ENCODE results near the gene PLCB3. TPM values are rescaled to one million over a fixed set of nuclear protein-coding genes. Genes with fewer than 3 reads are reported as not detected.

The PLCB3 gene
- 37.1 TPM for polyA plus RNA-seq (2013, experiment 1 of 2; ENCODE audit: insufficient read length)
- 38.5 TPM for polyA plus RNA-seq (2013, experiment 2 of 2; ENCODE audit: insufficient read length)

DNA sequence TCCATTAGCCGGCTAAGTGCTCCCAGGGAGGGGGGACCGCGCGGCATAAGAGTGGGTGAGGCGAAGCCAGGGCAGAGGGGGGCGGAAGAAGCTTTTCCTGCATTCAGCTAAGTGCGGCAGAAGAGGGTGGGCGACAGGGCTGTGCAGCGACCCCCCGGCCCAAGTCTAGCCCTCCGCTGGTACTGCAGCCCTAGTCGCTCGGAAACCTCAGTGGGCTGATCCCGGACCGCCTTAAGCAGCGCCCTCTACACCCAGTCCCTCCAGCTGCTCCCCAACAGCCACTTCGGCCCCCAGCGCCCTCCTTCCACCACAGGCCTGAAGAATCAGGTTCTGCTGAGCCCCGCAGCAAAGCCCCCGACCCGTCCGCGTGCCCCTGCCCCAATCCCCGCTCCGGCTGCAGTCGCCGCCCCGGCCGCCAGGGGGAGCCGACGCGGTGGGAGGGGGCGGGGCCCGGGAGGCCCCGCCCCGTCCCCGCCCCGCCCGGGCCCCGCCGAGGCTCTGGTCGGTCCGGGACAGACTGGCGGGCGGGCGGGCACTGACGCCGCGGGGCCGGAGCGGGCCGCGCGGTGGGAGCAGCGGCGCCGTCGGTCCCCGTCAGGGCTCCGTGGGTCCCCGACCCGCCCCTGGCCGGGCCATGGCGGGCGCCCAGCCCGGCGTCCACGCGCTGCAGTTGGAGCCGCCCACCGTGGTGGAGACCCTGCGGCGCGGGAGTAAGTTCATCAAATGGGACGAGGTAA is at the start of gene PLCB3:
Gene PLCB3, plus strand, starts transcription at position 515 of the 737 bp plus-strand sequence. Its CDS starts 120 bp downstream, at position 635.
- DNase-seq: peak; percentile 51

DNA sequence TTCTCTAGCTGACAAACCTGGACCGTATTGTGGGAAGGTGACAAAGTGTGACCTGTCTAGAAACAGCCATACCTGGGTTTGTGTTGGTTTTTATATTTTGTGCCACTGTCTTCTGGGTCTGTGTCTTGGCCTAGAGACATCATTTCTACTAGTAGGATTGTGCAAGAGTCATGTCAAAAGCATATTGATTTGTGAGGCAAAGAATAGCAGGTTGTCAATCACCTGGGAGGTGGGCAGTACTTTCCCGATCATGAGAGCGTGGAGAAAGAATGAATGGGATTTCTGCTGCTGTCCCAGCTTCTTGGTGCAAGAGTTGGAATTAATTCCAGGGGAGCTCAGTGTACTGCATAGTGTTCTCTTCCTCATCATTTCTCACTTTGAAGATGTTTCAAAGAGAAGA is 49.8 kb upstream of the PLCB3 start:
- no peak for DNase-seq

DNA sequence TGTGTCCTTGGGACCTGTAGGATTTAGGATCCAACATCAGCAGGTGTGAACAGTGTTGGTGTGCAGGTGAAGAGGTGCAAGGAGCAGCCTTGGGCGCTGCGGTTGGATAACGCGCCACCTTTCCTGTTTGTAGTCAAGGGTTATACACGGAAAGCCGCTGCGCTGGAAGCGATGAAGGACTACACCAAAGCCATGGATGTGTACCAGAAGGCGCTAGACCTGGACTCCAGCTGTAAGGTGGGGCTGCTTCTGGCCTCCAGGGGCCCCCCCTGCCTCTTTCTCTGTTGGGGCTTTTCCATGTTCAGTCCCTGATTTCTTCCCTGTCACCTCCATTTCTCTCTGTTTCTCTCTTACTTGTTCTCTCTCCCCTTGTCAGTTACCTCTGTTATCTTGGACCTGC is 48.3 kb upstream of the PLCB3 start:
- DNase-seq: no peak

DNA sequence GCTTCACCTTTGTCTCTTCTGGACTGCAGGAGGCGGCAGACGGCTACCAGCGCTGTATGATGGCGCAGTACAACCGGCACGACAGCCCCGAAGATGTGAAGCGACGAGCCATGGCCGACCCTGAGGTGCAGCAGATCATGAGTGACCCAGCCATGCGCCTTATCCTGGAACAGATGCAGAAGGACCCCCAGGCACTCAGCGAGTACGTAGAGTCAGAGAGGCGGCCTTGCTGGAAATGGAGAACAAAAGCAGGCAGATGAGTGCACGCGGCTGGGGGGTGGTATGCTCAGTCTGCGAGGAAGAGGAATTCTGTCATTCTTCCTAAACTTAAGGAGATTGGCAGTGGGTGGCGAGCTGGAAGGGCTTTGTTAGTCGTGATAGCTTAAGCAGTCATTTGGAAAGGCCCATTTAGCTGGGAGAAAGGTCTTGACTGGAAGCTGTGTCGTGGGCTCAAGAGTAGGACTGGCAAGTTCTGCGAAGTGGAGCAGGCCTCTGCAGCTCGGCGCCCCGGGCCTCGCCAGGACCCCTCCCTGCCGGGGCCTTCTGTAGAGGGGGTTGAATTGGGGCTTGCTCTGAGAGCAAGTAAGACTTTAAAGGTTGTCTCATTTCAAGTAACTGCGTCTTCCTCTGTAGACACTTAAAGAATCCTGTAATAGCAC is 47.8 kb upstream of the PLCB3 start:
- DNase-seq: no peak

DNA sequence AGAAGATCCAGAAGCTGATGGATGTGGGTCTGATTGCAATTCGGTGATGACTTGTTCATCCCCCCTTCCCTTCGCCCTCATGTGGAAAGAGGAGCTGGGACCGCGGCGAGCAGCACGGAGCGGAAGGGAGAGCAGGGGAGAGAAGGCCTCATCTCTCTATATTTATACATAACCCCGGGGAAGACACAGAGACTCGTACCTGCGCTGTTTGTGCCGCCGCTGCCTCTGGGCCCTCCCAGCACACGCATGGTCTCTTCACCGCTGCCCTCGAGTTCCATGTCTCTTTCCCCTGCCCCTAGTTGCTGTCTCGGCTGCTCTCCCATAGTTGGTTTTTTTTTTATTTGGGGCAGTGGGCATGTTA is 47.3 kb upstream of the PLCB3 start:
- DNase-seq: no peak

DNA sequence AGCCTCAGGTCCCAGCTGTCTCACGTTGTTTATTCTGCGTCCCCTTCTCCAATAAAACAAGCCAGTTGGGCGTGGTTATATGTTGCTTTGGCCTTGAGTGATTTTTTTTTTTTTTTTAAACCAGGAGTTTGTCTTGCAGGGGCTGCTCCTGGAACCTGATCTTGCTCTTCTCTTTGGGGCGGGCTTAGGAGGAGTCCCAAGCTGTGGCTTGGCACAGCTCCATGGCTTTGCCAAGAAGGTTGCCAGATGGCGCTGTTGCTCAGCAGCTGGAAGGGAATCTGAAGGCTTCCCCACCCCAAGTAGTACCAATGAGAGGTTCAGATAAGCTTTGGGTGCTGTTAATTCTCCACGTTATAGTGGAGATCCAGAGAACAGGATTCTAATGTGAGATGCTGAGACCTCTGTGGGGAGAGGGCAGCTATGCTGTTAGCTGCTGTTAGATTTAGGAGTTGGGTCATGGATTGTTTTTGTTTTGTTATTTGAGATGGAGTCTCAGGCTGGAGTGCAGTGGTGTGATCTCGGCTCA is 46.8 kb upstream of the PLCB3 start:
- DNase-seq: peak; percentile 93

DNA sequence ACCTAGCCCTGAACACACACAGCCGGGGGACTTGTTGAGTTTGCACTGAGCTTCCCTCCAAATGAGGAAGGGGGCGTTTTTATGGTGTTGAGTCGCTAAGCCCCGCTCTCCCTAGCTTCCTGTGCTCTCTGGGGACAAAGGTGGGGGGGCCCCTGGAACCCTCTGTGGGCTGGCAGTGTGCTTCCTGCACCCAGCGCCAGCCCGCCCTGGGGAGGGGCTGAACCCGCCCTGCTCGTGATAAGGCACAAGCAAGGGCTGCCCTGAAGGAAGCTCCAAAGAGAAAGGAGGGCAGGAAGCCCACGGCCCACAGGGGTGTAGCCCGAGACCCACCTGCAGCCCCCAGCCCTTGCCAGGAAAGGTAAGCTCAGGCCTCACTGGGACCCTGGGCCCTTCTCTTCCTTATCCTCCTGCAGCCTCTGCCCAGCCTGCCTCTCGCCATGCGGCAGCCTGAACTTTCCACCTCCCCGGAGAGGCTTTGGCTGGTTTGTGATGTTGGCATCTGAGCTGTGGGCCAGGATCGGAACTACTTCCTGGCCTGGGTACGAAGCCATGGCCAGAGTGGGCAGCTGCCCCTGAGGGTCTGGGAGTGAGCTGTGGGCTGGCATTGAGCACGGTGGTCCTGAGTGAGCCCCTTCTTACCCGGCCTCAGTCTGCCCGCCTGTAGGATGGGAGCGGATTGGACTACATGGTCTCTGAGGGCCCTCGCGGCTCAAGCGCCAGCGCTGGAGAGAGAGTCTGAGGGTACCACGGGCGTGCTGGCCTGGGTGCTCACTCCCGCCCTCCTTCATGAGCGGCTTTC is 44.7 kb upstream of the PLCB3 start, which contains the start of gene FERMT3:
Gene FERMT3, plus strand, starts transcription at position 265 of the 799 bp plus-strand sequence. CDS start 644 bp downstream, outside the sequence.
- no peak for DNase-seq

DNA sequence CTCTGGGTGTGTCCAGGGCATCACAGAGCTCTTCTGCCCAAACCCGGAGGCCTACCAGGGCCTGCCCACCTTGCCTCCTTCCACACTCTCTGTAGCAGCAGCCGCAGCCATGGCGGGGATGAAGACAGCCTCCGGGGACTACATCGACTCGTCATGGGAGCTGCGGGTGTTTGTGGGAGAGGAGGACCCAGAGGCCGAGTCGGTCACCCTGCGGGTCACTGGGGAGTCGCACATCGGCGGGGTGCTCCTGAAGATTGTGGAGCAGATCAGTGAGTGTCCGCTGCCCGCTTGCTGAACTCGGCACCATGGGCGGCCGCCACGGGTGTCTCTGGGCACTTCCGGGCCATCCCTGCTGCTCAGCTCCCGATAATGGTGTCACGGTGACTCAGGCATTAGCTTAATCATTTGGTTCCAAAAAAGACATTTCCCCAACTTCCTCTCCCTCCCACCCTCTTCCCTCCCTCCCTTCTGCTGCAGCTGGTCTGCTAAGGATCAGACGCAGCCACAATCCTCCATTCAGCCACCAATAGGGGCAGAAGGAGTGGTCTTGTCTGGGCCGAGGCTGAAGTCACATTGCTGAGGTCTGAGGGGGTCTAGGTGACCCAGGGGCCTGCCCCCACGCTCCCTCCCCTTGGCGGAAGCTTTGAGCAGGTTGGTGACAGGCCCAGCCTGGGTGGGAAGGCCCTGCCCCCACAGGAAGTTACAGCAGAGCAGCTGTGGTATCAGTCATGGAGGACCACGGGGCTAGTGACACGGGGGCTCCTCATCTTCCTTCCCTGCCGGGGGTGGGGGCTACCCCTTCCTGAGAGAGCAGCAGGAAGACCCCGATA is 43.9 kb upstream of the PLCB3 start:
- peak; percentile 67 for DNase-seq

DNA sequence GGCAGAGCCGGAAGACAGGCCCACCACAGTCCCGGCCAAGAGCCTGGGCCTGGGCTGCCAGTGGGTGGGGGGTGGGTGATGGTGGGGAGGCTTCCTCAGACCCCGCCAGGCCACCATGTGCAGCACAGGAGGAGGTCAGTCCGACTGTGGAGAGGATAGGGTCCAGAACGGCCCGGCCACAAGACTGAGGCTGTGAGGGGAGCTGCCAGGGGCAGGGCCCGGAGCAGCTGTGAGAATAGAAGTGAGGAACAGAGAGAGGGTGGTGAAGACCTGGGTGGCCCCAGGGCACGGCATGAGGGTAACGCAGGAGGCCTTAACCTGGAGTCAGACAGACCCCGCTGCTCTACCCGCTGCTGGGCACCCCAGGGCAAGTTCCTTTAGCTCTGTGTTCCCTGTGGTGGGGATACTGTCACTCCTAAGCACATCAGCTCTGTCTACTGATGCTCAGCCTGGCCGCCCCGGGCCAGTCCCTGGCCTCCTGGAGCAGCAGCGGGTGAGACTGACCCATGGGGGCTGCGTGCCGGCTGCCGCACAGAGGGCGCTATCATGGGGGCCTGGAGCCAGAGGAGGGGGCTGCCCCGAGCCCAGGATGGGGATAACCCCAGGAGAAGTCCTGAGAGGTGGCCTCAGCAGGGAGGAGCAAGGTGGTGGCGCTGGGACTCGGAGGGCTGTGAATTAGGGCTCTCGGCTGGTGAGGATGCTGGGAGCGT is 43.1 kb upstream of the PLCB3 start:
- no peak for DNase-seq

DNA sequence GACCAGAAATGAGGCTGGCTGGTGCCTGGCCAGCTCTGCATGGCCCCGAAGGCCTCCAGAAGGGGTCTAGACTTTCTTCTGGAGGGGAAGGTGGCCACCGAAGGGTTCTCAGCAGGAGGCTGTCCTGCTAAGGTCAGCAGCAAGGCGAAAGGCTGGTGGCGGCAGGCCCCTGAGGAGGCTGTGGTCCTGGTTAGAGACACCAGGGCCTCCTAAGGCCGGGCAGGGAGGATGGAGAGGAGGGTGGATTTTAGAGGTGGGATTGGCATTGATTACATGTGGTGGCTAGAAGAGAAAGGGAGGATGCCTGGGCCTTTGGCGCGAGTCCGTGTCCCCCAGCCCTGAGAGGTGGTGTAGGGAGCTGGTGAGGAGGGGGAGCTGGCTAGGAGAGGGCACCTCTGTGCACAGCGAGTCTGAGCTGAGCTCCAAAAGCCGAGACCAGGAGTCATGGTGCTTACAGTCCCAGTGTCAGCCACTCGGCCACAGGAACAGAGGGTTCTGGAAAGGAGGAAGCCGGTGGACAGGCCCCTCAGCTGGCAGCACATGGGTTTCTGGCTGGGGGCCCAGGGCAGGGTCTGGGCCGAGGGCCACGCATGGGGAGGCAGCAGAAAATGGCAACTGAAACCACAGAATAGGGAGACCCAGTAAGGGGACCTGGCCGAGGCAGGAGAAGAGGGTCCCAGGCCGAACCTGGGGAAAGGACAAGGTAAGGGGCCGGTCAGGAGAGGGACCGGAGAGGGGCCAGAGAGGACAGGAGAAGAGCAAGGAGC is 42.4 kb upstream of the PLCB3 start:
- no peak for DNase-seq

DNA sequence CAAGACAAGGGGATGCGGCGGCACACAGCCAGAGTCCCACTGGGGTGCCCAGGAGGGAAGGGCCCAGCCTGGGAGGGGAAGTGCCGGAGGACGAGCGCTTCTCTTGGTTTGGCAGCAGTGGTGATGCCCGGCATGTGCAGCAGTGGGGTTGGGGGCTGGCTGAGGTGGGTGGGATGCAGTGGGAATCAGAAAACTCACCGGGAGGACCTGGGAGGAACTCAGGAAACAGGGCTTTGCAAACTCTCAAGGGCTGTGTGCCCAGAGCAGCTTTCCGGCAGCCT is 41.8 kb upstream of the PLCB3 start:
- DNase-seq: no peak

DNA sequence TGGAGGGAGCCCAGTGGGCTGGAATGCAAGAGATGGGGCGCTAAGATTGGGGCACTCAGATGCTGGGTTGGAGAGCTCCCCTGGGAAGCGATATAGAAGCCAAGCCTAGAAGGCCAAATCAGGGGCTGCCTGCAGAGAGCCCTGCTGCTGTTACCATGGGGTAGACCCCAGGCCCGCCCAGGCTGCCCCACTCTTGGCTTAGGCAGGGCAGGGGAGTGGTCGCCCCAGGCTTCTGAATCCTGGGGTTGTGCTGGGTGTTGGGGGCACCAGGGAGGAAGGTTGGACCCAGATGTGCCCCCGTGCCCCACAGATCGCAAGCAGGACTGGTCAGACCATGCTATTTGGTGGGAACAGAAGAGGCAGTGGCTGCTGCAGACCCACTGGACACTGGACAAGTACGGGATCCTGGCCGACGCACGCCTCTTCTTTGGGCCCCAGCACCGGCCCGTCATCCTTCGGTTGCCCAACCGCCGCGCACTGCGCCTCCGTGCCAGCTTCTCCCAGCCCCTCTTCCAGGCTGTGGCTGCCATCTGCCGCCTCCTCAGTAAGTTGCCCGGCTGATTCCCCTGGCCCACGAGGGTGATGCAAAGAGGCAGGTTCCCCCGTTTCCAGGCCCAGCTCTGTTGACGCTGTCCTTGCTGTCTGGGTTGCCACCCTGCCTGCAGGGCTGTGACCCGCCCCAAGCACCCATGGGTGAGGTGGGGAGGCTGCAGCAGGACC is 40.9 kb upstream of the PLCB3 start:
- DNase-seq: no peak

DNA sequence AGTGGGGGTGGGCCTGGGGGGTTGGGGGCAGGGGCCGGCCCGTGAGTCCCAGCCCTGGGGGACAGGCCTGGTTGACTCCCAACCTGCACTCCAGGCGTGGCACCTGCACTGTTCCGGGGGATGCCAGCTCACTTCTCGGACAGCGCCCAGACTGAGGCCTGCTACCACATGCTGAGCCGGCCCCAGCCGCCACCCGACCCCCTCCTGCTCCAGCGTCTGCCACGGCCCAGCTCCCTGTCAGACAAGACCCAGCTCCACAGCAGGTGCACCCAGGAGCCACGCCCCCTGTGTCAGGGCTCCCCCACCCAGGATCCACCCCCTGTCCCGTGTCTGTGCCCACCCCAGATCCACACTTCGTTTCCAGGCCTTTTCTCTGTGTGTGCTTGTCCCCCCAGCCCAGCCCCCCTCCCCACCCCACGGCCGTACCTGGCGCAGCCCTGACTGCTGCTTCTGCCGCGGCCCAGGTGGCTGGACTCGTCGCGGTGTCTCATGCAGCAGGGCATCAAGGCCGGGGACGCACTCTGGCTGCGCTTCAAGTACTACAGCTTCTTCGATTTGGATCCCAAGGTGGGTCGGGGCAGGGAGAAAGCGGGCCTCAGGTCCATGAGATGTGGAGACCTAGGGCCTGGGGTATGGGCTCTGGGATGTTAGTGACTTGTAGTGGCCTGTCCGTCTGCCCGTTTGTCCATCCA is 40.0 kb upstream of the PLCB3 start:
- DNase-seq: no peak

DNA sequence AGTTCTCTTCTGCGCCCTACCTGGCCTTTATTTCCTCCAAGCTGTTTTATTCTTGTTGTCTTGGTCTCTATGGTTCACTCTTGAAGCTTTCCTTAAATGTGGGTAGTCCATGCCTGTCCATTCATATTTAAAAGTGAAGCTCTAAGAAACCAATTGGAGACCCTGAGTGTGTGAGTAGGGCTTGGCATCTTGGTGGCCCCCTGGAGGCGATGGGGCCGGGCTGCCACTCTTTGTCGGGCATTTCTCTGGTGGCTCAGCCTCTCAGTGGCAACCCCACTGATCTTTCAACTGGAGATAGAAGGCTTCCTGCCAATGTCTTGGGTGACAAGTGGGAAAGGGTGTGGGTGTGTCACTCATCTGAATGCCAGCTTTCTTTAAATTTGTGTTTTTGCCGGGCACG is 34.5 kb upstream of the PLCB3 start:
- no peak for DNase-seq

DNA sequence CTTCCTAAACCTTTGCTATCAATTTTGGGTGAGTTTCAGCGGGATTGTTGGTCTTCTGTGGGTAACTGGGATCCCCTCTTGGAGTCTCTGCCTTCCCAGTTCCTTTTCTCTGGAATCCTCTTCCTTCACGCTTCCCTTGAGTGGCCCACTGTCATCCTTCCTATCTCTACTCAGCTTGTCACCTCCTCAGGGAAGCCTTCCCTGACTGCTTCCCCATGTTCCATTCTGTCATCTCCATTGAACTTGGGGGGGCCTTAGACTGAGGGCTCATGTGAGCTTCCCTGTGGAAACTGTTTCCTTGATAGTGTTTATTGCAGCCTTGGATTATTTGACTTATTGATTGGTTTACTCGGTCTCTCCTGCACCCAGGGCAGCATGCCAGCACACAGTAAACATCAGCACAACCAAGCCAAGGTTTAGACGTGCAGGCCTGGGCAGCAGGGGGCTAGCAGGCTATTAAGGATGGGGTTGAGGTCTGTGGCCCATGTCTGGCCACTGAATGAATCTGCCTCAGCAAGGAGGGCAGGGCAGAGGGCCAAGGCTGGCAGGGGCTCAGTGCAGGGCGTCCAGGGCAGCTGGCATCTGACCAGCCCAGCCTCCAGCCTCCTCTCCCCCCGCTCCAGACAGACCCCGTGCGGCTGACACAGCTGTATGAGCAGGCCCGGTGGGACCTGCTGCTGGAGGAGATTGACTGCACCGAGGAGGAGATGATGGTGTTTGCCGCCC is 32.5 kb upstream of the PLCB3 start:
- no peak for DNase-seq

DNA sequence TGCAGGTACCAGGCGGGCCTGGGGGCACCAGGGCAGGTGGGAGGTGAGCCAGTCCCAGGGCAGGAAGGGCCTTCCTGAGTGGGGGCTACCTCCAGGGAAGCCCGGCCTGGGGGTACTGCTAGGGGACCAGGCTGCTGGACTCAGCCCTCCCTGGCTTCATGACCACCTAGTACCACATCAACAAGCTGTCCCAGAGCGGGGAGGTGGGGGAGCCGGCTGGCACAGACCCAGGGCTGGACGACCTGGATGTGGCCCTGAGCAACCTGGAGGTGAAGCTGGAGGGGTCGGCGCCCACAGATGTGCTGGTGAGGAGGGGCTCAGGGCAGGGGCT is 32.0 kb upstream of the PLCB3 start:
- DNase-seq: no peak

DNA sequence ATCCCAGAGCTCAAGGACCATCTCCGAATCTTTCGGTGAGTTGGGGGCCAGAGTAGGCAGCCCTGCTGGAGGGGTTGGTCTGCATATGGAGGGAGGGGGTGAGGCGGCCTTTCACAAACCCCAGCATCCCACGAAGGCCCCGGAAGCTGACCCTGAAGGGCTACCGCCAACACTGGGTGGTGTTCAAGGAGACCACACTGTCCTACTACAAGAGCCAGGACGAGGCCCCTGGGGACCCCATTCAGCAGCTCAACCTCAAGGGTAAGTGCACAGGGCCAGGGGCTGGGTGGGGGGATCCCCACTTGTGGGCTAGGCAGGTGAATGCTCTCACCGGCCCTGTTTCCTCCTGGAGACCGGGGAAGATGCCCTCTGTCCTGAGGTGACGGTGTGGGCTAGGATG is 31.6 kb upstream of the PLCB3 start:
- DNase-seq: no peak

DNA sequence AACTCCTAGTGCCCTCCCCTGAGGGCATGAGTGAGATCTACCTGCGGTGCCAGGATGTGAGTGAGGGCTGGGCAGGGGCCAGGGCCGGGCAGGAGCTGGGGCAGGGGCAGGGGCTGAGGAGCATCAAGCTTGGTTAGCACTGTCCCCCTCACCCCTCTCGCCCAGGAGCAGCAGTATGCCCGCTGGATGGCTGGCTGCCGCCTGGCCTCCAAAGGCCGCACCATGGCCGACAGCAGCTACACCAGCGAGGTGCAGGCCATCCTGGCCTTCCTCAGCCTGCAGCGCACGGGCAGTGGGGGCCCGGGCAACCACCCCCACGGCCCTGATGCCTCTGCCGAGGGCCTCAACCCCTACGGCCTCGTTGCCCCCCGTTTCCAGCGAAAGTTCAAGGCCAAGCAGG is 31.1 kb upstream of the PLCB3 start:
- no peak for DNase-seq

DNA sequence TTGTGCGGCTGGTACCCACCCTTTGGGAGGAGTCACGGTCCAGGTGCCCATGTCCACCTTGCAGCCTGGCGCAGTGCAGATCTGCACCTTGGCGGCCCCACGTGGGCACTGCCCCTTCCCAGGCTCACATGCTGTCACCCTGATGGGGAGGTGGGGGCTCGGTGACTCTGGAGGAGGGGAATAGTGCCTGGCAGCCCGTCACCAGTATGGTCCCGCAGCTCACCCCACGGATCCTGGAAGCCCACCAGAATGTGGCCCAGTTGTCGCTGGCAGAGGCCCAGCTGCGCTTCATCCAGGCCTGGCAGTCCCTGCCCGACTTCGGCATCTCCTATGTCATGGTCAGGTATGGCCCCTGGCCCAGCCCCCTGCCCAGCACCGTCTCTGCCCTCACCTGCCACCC is 30.5 kb upstream of the PLCB3 start:
- DNase-seq: no peak

All from fibroblast of skin of abdomen (primary cell).